Activated CD4-positive, alpha-beta T cell treated with anti-CD3 and anti-CD28 coated beads, Interleukin-2, Interleukin-4, amounts not matched to agents 100 ng/mL and 50 ng/mL, durations not matched to agents 16 hours and 8 hours (primary cell): Measurements from ENCODE around the gene FBXW12.
"Not testable (repeated sequence)": the region's sequence is repeated elsewhere in the genome, so short reads cannot be mapped to it uniquely, and the experiment has no call there.

ENCODE experiments used
- DNase-seq: peaks from one replicate; pipeline ENCODE4 v3.0.0-alpha.2; 2020; ENCODE audit warnings: low spot score

The FBXW12 gene, protein sequence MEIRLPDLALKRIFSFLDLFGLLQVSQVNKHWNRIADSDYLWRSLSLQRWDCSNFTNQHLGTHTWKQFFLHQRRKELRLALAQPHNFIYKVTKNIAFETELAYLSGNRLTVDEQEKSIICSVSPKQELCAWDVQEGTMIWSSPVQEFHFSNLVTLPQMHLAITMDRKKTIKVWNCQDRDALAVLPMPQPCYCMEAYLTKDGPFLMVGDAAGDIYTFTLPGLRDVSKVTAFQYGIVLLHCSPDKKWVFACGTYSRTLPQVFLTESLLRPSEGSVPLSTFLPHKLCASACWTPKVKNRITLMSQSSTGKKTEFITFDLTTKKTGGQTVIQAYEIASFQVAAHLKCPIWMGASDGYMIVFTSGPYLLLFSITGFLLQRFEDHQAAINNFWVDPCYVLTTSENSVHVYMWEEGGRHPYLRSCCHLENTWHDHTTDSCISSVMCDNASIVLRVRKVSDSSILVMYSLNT

DNA sequence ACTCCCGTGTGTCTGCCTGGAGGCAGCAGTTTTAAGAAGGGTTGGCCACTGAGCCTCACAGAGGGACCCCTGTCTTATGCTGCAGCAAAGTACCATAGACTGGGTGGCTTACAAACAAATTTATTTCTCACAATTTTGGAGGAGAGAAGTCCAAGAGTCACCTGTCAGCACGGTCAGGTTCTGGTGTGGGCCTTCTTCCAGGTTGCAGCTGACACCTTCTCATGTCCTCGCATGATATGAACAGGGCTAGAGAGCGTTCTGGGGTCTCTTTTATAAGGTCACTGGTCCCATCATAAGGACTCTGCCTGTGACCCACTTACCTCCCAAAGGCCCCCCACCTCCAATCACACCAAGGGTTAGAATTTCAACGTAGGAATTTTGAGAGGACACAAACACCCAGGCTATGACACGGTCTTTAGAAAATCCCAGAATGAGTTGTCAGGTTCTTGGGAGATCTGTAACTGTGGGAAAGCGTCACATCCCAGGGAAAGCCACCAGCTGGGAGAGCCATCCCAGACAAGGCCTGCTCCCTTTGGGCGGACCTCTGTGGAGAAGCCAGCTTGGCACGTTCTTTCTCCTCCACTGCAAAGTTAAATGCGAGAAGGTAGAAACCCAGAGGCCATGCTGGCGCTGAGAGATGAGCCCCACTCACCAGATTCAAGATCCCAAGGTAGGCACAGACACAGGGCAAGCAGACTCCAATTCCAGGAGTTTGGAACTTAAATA lies at the start of gene FBXW12:
Gene FBXW12, plus strand, starts transcription at position 569 of the 726 bp plus-strand sequence. CDS start 549 bp downstream, outside the sequence.
- DNase-seq = no peak

DNA sequence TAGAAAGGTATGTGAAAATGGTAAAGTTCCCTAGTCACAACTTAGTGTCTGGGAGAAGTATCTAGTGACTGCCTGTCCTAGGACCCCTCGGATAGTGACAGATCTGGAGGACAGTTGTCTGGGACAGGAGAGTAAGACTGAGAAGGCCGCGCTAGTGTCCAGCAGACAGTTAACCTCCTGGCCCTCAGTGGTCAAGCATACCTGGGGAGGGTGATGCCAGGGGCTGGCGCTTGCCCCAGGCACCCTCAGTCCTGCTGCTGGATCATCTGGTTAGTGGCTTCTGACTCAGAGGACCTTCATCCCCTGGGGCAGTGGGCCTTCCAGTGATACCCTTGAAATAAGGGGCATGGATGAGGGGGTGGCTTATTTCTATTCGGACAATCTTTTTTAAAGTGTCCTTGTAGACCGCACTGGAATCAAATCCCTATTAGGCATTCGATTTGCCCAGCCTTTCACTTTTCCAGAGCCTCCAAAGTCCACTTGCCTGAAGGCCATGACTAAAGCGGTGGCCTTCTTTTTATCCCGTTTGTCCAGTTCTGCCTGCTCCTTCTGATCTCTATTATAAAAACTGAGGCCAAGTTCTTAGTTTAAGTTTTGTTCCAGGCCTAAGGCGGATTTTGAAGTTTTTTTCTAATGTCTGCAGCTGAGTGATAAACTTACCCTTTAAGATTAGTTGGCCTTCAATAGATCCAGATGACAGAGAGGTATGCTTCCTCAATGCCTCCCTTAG lies 40.1 kb upstream of the FBXW12 start:
- DNase-seq = not testable (repeated sequence)

- not testable (repeated sequence) for DNase-seq
Measured at GRCh38 chr3:48333346-48334245, 38.4 kb upstream of the FBXW12 start, which contains the start of gene SPINK8. Gene SPINK8 (minus strand): TSS chr3:48333661. CDS start chr3:48328341, 5,320 bp downstream.

- DNase-seq = no peak
Measured at GRCh38 chr3:48334605-48335004, 37.4 kb upstream of the FBXW12 start.

- not testable (repeated sequence) for DNase-seq
Measured at GRCh38 chr3:48335286-48335685, 36.7 kb upstream of the FBXW12 start.

- DNase-seq = not testable (repeated sequence)
Measured at GRCh38 chr3:48337536-48337935, 34.5 kb upstream of the FBXW12 start.

DNA sequence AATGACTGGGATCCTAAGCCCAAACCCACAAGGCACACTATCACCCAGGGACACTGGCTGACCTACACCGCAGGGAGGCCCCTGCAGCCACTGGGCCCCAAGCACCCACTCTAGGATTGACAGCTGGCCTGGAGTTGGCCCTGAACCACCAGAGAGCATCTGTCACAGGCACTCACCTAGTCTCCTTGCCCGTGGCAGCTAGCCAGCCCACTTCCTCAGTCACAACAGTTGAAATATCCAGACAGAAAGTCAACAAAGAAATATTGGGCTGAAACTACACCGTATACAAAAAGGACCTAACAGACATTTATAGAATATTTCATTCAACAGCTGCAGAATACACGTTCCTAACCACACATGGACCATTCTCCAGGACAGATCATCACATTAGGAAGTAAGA lies 33.4 kb upstream of the FBXW12 start:
- no peak for DNase-seq

DNA sequence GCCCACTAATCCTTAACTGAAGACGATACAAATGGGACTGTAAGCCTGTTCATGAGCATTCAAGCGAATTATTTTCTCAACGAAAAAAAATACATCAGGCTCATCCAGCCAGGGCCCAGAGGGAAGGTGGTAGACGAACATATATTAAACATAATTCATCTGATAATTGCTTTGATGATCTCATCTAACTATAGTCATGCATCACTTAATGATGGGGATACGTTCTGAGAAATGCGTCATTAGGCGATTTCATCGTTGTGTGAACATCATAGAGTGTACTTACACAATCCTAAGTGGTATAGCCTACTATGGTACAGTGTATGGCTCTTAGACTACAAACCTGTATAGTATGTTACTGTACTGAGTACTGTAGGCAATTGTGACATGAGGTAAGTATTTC lies 28.6 kb upstream of the FBXW12 start:
- no peak for DNase-seq

GRCh38 chr3:48344867-48345507 lies 27.0 kb upstream of the FBXW12 start:
- no peak for DNase-seq

GRCh38 chr3:48345946-48346572 lies 26.0 kb upstream of the FBXW12 start:
- no peak for DNase-seq

DNA sequence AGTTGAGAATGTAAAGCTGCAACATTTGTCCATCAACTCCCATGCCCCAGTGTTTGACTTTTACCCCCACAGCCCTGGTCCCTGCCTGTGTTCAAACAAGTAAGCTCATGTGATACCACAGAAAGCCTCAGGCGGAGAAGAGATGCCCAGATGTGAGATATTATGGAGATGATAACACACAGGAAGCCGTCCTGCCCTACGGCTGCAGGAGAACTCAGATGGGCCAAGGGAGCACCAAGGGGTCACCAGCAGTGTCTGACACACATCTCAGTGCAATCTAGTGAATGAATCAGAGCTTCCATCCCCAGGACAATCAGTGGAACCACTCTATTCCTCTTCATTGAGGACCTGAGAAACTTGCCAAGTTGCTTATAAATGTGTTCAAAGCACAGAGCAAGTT lies 24.5 kb upstream of the FBXW12 start:
- no peak for DNase-seq

GRCh38 chr3:48352546-48352945 lies 19.5 kb upstream of the FBXW12 start:
- no peak for DNase-seq

DNA sequence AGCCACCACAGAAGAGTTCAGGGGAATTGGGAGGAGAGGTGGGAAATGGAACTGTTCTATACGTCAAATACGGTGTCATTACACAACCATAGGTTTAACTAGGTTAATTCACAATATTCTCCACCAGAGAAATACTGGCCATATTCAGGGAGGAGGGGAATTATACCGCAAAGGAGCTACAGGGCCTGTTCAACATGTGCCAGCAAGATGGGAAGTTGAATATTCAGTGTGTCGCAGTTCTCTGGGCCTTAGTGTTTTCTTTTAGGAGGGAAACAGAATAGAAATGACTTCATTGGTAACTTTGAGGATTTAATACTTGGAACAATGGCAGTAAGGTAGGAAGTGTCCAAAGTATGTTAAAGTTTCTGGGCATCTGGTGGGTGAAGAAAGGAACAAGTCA lies 18.0 kb upstream of the FBXW12 start:
- no peak for DNase-seq

- DNase-seq = no peak
Measured at GRCh38 chr3:48356419-48356818, 15.6 kb upstream of the FBXW12 start.

- no peak for DNase-seq
Measured at GRCh38 chr3:48361928-48362327, 10.1 kb upstream of the FBXW12 start.

DNA sequence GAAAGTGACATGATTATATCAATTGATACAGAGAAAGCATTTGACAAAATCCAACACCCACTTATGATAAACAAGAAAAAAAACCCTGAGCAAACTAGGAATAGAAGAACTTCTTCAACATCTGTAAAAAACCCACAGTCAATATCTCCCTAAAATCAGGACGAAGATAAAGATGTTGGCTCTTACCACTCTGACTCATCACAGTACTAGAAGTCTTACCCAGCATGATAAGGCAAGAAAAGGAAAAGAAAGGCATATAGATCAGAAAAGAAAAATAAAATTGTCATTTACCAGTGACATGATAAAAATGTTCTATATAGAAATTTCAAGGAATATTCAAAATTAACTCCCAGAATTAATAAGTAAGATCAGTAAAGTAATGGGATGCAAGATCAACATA lies 7.2 kb upstream of the FBXW12 start:
- DNase-seq = no peak

- no peak for DNase-seq
Measured at GRCh38 chr3:48367201-48367600, 4.8 kb upstream of the FBXW12 start.

- no peak for DNase-seq
Measured at GRCh38 chr3:48369693-48370332, 2.2 kb upstream of the FBXW12 start.

- no peak for DNase-seq
Measured at GRCh38 chr3:48370333-48370713, 1.7 kb upstream of the FBXW12 start.

- no peak for DNase-seq
Measured at GRCh38 chr3:48372377-48372770, 355 bp downstream of the FBXW12 start.
